COLO668 (cell line): ENCODE data around the gene PPP2R5C.
A peak's percentile ranks its signal among the peaks of the same experiment; 100 is the strongest.
"Not testable (repeated sequence)": the region's sequence is repeated elsewhere in the genome, so short reads cannot be mapped to it uniquely, and the experiment has no call there.

ENCODE experiments used
- DNase-seq: peaks from one replicate; lab custom pipeline; 2025; ENCODE audit not compliant: unreplicated experiment; lab: John Stamatoyannopoulos, UW

Gene PPP2R5C

GRCh38 chr14:101780887-101781239 is 19.4 kb downstream of the PPP2R5C start:
- DNase-seq: no peak

- DNase-seq: no peak
Measured at GRCh38 chr14:101781240-101782061, 19.9 kb downstream of the PPP2R5C start.

GRCh38 chr14:101783260-101784016 is 21.9 kb downstream of the PPP2R5C start:
- no peak for DNase-seq

GRCh38 chr14:101784631-101785030 is 23.1 kb downstream of the PPP2R5C start:
- DNase-seq: no peak

- no peak for DNase-seq
Measured at GRCh38 chr14:101788016-101788635, 26.6 kb downstream of the PPP2R5C start.

GRCh38 chr14:101789222-101789621 is 27.7 kb downstream of the PPP2R5C start:
- DNase-seq: no peak

- no peak for DNase-seq
Measured at GRCh38 chr14:101790232-101790631, 28.7 kb downstream of the PPP2R5C start.

- DNase-seq: no peak
Measured at GRCh38 chr14:101791919-101792572, 30.5 kb downstream of the PPP2R5C start.

GRCh38 chr14:101796016-101796415 is 34.5 kb downstream of the PPP2R5C start:
- DNase-seq: no peak

GRCh38 chr14:101796479-101796878 is 35.0 kb downstream of the PPP2R5C start:
- DNase-seq: no peak

- no peak for DNase-seq
Measured at GRCh38 chr14:101797856-101798255, 36.3 kb downstream of the PPP2R5C start.

GRCh38 chr14:101804373-101804772 is 42.9 kb downstream of the PPP2R5C start:
- DNase-seq: not testable (repeated sequence)

GRCh38 chr14:101806252-101806651 is 44.7 kb downstream of the PPP2R5C start:
- not testable (repeated sequence) for DNase-seq

- no peak for DNase-seq
Measured at GRCh38 chr14:101808020-101808641, 46.6 kb downstream of the PPP2R5C start.

- DNase-seq: no peak
Measured at GRCh38 chr14:101808894-101809670, 47.6 kb downstream of the PPP2R5C start.

- peak; percentile 85 for DNase-seq
Measured at GRCh38 chr14:101809671-101810514, 48.4 kb downstream of the PPP2R5C start.

- no peak for DNase-seq
Measured at GRCh38 chr14:101810897-101811621, 49.5 kb downstream of the PPP2R5C start.

- no peak for DNase-seq
Measured at GRCh38 chr14:101812071-101812470, 50.6 kb downstream of the PPP2R5C start.
